ENCODE measurements around the gene GREM1.

GREM1 gene

DNA sequence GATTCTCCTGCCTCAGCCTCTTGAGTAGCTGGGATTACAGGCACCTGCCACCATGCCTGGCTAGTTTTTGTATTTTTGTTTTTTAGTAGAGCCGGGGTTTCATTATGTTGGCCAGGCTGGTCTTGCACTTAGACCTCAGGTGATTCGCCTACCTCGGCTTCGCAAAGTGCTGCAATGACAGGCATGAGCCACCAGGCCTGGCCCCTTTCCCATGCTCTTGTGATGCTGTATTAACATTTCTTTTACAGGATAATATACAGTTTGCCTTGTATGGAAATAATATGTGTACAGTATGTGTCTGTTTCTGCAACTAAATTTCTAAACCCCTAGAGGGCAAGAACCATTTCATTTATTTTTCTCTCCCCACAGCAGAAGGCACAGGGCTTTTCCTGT lies 38.5 kb upstream of the GREM1 start:
- Histone ChIP-seq H3K27ac (ENCODE audit: insufficient read depth, low read depth, low read length, poor library complexity, severe bottlenecking) (no peak overlapping the region), H3K4me3 (ENCODE audit: insufficient read depth, low read depth, low read length) (no peak overlapping the region), H3K4me1 (ENCODE audit: control insufficient read depth, insufficient read depth, low read length) (no peaks in the 10 kb centered on the region), H3K36me3 (ENCODE audit: control insufficient read depth, insufficient read depth, low read length) (no peaks in the 10 kb centered on the region), H3K27me3 (ENCODE audit: control insufficient read depth, insufficient read depth, low read length, poor library complexity, severe bottlenecking) (no peaks in the 10 kb centered on the region), H3K9me3 (ENCODE audit: control insufficient read depth, low read length) (no peaks in the 10 kb centered on the region)
- 81 to 94% methylated on average over 4 of the region's 4 CpGs for WGBS, 2 experiments

DNA sequence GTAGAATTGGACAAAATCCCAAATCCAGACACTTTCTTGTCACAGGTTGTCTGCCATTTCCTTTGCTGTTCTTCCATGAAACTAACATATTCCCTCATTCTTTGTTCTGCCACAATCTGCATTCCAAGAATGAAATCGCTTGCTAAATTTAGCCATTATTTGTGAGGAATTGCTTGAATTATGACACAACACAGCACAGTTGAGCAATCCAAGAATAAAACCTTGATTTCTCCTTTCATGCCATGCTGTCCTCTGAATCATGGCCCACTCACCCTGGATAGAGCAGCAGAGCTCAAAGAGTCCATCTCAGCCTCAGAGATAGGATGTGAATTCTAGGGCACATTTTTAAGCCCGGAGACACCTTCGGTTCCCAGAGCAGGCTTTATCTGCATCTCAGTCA lies 35.2 kb upstream of the GREM1 start:
- Histone ChIP-seq H3K4me3 (ENCODE audit: insufficient read depth, low read depth, low read length) (no peak overlapping the region), H3K27ac (ENCODE audit: insufficient read depth, low read depth, low read length, poor library complexity, severe bottlenecking) (no peak overlapping the region), H3K27me3 (ENCODE audit: control insufficient read depth, insufficient read depth, low read length, poor library complexity, severe bottlenecking) (no peaks in the 10 kb centered on the region), H3K36me3 (ENCODE audit: control insufficient read depth, insufficient read depth, low read length) (no peaks in the 10 kb centered on the region), H3K9me3 (ENCODE audit: control insufficient read depth, low read length) (no peaks in the 10 kb centered on the region), H3K4me1 (ENCODE audit: control insufficient read depth, insufficient read depth, low read length) (no peaks in the 10 kb centered on the region)
- WGBS, 2 experiments, result 93 to 99% methylated on average over 3 of the region's 3 CpGs

DNA sequence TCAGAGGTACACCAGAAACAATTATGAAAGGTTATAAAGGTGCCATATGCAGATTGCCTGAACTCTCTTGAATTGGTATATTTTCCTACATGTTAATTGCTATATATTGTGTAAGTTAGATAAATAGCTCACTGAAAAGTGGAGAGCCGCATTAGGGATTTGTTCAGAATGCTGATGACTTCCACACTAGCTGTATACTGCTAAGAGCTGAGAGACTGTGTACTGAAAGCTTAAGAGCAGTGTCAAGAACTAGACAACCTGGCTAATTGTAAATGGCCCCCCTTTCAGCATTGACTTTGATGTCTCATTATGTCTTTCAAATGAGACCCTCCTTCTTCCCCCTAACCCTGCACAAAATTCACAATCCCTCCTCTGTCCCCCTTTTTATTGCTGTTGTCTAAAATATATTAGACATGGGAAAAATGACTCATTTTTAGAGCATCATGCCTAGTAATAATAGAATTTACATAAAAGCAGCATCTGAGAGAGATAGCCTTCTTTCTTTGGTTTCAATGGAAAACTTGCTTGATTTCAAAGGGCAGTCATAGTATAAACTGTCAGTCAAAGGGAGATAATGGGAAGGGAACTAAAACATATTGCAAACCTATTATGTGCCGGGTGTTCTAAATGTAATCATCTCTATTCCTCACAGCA lies 34.7 kb upstream of the GREM1 start:
- H3K4me1 ChIP-seq (ENCODE audit: control insufficient read depth, insufficient read depth, low read length), result no peaks in the 10 kb centered on the region
- no peaks in the 10 kb centered on the region for H3K27me3 ChIP-seq (ENCODE audit: control insufficient read depth, insufficient read depth, low read length, poor library complexity, severe bottlenecking)
- no peak overlapping the region for H3K27ac ChIP-seq (ENCODE audit: insufficient read depth, low read depth, low read length, poor library complexity, severe bottlenecking)
- H3K4me3 ChIP-seq (ENCODE audit: insufficient read depth, low read depth, low read length), result no peak overlapping the region
- no peaks in the 10 kb centered on the region for H3K9me3 ChIP-seq (ENCODE audit: control insufficient read depth, low read length)
- WGBS, 2 experiments, result 94 to 97% methylated on average over 2 of the region's 2 CpGs
- H3K36me3 ChIP-seq (ENCODE audit: control insufficient read depth, insufficient read depth, low read length), result no peaks in the 10 kb centered on the region

DNA sequence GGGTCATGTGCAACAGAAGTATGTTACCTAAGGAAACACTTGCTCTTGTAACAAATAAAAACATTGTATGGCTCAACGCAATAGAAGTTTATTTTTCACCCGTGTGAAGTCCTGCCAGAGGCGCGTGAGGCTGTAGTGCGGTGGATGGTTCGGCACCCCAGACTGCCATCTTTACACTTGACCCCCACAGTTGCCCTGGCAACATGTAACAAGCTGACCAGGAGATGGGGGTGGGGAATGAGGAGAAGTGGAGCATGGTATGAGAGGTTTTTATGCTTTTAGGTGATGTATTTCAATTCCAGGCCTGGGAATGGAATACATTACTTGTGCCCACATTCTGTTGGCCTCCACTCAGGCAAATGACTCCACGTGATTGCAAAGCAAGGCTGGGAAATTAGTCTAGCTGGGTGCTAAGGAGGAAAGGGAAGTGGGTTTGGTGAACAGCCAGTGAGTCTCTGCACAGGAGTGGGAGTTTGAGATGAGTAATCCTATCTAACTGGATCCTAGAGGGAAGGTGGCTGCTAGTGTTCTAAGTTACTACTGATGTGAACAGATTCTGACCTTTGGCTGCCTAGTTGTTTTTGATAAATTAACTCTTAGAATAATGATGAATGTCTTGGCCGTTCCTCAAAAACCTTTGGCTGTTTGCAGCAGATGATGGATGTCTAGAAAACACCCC lies 33.8 kb upstream of the GREM1 start:
- Histone ChIP-seq H3K9me3 (ENCODE audit: control insufficient read depth, low read length) (no peaks in the 10 kb centered on the region), H3K27me3 (ENCODE audit: control insufficient read depth, insufficient read depth, low read length, poor library complexity, severe bottlenecking) (no peaks in the 10 kb centered on the region), H3K4me3 (ENCODE audit: insufficient read depth, low read depth, low read length) (no peak overlapping the region), H3K4me1 (ENCODE audit: control insufficient read depth, insufficient read depth, low read length) (no peaks in the 10 kb centered on the region), H3K36me3 (ENCODE audit: control insufficient read depth, insufficient read depth, low read length) (no peaks in the 10 kb centered on the region), H3K27ac (ENCODE audit: insufficient read depth, low read depth, low read length, poor library complexity, severe bottlenecking) (no peak overlapping the region)
- 97 to 98% methylated on average over 8 of the region's 8 CpGs for WGBS, 2 experiments

DNA sequence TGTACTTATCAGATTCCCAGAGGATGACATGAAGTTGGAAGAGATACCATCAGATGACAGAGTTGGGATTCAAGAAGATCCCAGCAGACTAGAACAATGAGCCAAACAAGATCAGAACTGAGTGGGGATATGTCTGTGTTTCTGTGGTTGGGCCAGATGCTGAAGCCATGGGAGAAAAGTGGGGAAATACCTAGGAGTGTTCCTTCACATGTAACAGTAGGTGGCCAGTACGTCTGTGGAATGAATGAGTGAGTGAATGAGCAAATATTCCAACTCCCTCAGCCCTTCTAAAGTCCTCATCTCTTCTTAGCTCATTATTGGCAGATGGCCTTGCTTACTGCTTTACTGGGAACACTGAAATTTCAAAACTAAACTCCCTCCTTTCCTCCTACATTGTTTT lies 32.2 kb upstream of the GREM1 start:
- Histone ChIP-seq H3K4me1 (ENCODE audit: control insufficient read depth, insufficient read depth, low read length) (no peaks in the 10 kb centered on the region), H3K27ac (ENCODE audit: insufficient read depth, low read depth, low read length, poor library complexity, severe bottlenecking) (no peak overlapping the region), H3K4me3 (ENCODE audit: insufficient read depth, low read depth, low read length) (no peak overlapping the region), H3K36me3 (ENCODE audit: control insufficient read depth, insufficient read depth, low read length) (no peaks in the 10 kb centered on the region), H3K27me3 (ENCODE audit: control insufficient read depth, insufficient read depth, low read length, poor library complexity, severe bottlenecking) (no peaks in the 10 kb centered on the region), H3K9me3 (ENCODE audit: control insufficient read depth, low read length) (no peaks in the 10 kb centered on the region)
- 88 to 100% methylated on average over 1 of the region's 1 CpG for WGBS, 2 experiments

DNA sequence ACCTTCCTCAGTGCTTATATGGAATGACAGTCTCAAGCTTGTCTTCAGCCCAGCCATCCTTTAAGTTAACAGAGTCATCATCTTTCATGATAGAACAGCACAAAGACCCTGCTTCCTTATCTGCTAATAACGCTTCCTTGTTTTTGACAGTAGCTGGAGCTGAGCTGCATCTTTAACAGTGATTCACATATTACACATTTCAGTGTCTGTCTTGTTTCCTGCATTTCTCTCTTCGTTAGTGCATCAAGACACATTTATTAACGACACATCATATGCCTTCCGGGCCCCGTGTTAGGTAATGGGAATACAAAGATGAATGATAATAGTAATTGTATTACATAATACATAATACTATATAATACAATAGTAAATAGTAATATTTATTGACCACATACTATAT lies 30.2 kb upstream of the GREM1 start:
- no peaks in the 10 kb centered on the region for H3K4me1 ChIP-seq (ENCODE audit: control insufficient read depth, insufficient read depth, low read length)
- no peak overlapping the region for H3K27ac ChIP-seq (ENCODE audit: insufficient read depth, low read depth, low read length, poor library complexity, severe bottlenecking)
- no peaks in the 10 kb centered on the region for H3K36me3 ChIP-seq (ENCODE audit: control insufficient read depth, insufficient read depth, low read length)
- H3K27me3 ChIP-seq (ENCODE audit: control insufficient read depth, insufficient read depth, low read length, poor library complexity, severe bottlenecking), result no peaks in the 10 kb centered on the region
- WGBS, 2 experiments, result 97 to 98% methylated on average over 2 of the region's 5 CpGs
- no peaks in the 10 kb centered on the region for H3K9me3 ChIP-seq (ENCODE audit: control insufficient read depth, low read length)
- H3K4me3 ChIP-seq (ENCODE audit: insufficient read depth, low read depth, low read length), result no peak overlapping the region

DNA sequence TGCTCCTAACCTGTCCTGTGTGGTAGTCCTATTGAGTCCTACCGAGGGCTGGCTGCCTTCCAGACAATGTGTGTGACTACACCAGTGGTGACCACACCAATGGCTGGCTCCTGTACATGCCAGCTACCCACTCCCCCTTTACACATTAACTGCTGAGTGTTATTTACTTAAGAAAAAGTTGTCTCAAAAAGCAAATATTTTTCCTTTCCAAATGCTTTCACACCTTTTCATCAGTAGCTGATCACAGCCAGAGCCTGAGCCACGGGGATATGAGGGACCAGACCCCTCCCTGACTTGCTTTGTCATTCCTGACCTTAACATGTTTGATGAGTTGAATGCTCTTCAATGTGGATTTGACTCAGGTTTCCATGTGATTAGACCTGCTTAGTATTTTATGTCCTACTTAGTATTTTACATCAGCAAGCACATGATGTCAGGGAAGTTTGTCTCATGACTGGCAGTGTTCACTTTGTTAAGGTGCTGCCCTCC lies 29.6 kb upstream of the GREM1 start:
- Histone ChIP-seq H3K27ac (ENCODE audit: insufficient read depth, low read depth, low read length, poor library complexity, severe bottlenecking) (no peak overlapping the region), H3K9me3 (ENCODE audit: control insufficient read depth, low read length) (no peaks in the 10 kb centered on the region), H3K4me1 (ENCODE audit: control insufficient read depth, insufficient read depth, low read length) (no peaks in the 10 kb centered on the region), H3K4me3 (ENCODE audit: insufficient read depth, low read depth, low read length) (no peak overlapping the region), H3K36me3 (ENCODE audit: control insufficient read depth, insufficient read depth, low read length) (no peaks in the 10 kb centered on the region), H3K27me3 (ENCODE audit: control insufficient read depth, insufficient read depth, low read length, poor library complexity, severe bottlenecking) (no peaks in the 10 kb centered on the region)
- WGBS, 2 experiments, result 94 to 96% methylated on average over 2 of the region's 2 CpGs

DNA sequence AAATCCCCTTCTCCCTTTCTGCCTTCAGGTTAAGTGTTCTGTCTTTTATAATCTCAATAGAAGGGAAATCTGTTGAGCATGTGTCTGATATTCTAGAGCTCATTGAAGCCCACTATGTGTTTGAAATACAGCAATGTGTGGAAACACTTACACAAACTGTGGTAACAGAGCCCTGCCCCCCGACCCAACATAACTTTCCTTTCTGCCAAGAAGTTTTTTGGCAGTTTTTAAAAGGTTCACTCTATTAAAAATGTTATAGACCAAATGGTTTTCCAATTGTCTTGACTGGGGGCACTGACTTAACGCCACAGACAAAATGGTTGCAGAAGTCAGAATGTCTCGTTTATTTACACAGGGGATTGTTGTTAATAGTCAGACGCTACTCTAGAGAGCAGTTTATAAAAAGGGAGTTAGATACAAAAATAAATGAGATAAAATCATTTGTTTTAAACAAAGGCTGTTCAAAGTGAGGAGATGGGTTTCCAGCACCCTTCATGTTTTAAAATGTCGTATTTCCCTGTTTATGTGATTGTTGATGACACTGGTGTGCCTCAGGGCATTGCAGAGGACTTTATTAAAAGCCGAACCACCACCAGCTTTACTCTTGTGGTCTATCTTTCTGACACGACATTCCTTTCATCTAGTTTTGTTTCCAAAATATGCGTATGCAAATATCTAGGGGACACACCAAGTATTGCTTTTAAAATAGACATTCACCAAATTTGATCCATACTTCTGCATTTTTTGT lies 26.7 kb upstream of the GREM1 start:
- 93 to 94% methylated on average over 7 to 8 of the region's 8 CpGs for WGBS, 2 experiments
- Histone ChIP-seq H3K27ac (ENCODE audit: insufficient read depth, low read depth, low read length, poor library complexity, severe bottlenecking) (no peak overlapping the region), H3K4me1 (ENCODE audit: control insufficient read depth, insufficient read depth, low read length) (no peaks in the 10 kb centered on the region), H3K4me3 (ENCODE audit: insufficient read depth, low read depth, low read length) (no peak overlapping the region), H3K36me3 (ENCODE audit: control insufficient read depth, insufficient read depth, low read length) (no peaks in the 10 kb centered on the region), H3K9me3 (ENCODE audit: control insufficient read depth, low read length) (no peaks in the 10 kb centered on the region), H3K27me3 (ENCODE audit: control insufficient read depth, insufficient read depth, low read length, poor library complexity, severe bottlenecking) (no peaks in the 10 kb centered on the region)

DNA sequence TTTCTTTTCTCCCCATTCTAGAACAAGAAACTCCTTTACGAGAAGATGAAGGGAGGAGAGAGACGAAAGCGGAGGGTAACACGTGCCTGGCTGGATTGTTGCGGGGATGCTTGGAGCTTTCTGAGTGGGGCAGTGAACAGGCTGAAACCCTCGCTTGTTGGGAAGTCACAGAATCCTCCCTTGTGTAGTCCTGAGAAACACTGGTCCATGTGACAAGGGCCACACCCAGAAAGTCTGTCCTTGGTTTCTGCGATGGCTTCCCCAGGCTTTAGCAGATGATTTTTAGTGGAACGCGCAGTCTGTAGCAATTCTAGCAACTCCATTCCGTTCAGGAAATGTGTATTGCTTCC lies 26.1 kb upstream of the GREM1 start:
- no peaks in the 10 kb centered on the region for H3K27me3 ChIP-seq (ENCODE audit: control insufficient read depth, insufficient read depth, low read length, poor library complexity, severe bottlenecking)
- H3K36me3 ChIP-seq (ENCODE audit: control insufficient read depth, insufficient read depth, low read length), result no peaks in the 10 kb centered on the region
- WGBS, 2 experiments, result 92 to 96% methylated on average over 10 of the region's 10 CpGs
- no peaks in the 10 kb centered on the region for H3K4me1 ChIP-seq (ENCODE audit: control insufficient read depth, insufficient read depth, low read length)
- H3K27ac ChIP-seq (ENCODE audit: insufficient read depth, low read depth, low read length, poor library complexity, severe bottlenecking), result no peak overlapping the region
- no peaks in the 10 kb centered on the region for H3K9me3 ChIP-seq (ENCODE audit: control insufficient read depth, low read length)
- no peak overlapping the region for H3K4me3 ChIP-seq (ENCODE audit: insufficient read depth, low read depth, low read length)

DNA sequence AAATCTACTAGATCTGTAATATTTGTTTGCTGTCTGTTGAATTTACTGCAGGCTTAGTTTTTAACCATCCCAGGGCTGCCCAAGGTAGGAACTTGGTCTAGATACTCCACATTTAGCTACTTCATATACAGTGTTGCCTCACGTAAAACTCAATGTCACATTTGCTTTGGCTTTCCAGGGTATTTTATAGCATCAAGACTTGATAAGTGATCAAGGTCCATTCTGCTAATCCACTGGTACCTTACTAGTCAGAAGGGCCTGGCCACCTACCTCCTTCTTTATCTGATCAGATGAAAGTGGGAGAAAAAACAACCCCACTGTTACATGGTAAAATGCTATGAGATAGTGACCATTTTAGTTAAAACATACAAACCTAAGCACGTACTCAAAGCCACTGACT lies 25.5 kb upstream of the GREM1 start:
- 92 to 98% methylated on average over 2 of the region's 2 CpGs for WGBS, 2 experiments
- no peaks in the 10 kb centered on the region for H3K4me1 ChIP-seq (ENCODE audit: control insufficient read depth, insufficient read depth, low read length)
- H3K4me3 ChIP-seq (ENCODE audit: insufficient read depth, low read depth, low read length), result no peak overlapping the region
- H3K27ac ChIP-seq (ENCODE audit: insufficient read depth, low read depth, low read length, poor library complexity, severe bottlenecking), result no peak overlapping the region
- no peaks in the 10 kb centered on the region for H3K27me3 ChIP-seq (ENCODE audit: control insufficient read depth, insufficient read depth, low read length, poor library complexity, severe bottlenecking)
- H3K36me3 ChIP-seq (ENCODE audit: control insufficient read depth, insufficient read depth, low read length), result no peaks in the 10 kb centered on the region
- H3K9me3 ChIP-seq (ENCODE audit: control insufficient read depth, low read length), result no peaks in the 10 kb centered on the region
